GM12891 (cell line): ENCODE results near the gene GALNT7.

Experiments
- DNase-seq: peaks from one replicate; pipeline ENCODE4 v3.0.0; 2011; ENCODE audit warnings: low spot score; ENCODE audit not compliant: insufficient read length
- FAIRE-seq: peaks from 2 replicates; lab custom pipeline; 2011; peaks lifted over from hg19 to GRCh38; lab: Jason Lieb, UNC
- PAX5 ChIP-seq: IDR thresholded peaks from 2 replicates; pipeline ENCODE4 v1.6.1; 2011; ENCODE audit warnings: low read length, moderate library complexity, mild to moderate bottlenecking; ENCODE audit not compliant: insufficient read depth, severe bottlenecking
- POLR2A ChIP-seq: IDR thresholded peaks from 2 replicates; pipeline ENCODE4 v1.6.1; 2011; ENCODE audit warnings: low read depth, low read length, control low read depth
- POLR2AphosphoS5 ChIP-seq: IDR thresholded peaks from 2 replicates; pipeline ENCODE4 v1.6.1; 2011; ENCODE audit warnings: low read depth, low read length, control low read depth
- POU2F2 ChIP-seq: IDR thresholded peaks from 2 replicates; pipeline ENCODE4 v1.6.1; 2011; ENCODE audit warnings: low read depth, mild to moderate bottlenecking, control low read depth, low read length, moderate library complexity
- SPI1 ChIP-seq: IDR thresholded peaks from 2 replicates; pipeline ENCODE4 v1.6.1; 2011; ENCODE audit warnings: low read depth, low read length, control low read depth
- TAF1 ChIP-seq: IDR thresholded peaks from 2 replicates; pipeline ENCODE4 v1.6.1; 2011; ENCODE audit warnings: low read depth, low read length, control low read depth

Gene GALNT7

GRCh38 chr4:173189117-173189693 is 20.6 kb downstream of the GALNT7 start:
- FAIRE-seq = no peak

GRCh38 chr4:173191623-173192041 is 23.0 kb downstream of the GALNT7 start:
- DNase-seq = no peak
- TF ChIP-seq POLR2A (no peak), SPI1 (no peak), PAX5 (no peak), TAF1 (no peak)
- FAIRE-seq = no peak

More at GRCh38 chr4:173189117-173189693, 20.6 kb downstream of the GALNT7 start:
- no peak for DNase-seq
- TF ChIP-seq POLR2A (no peak), POLR2AphosphoS5 (no peak), POU2F2 (no peak), TAF1 (no peak), PAX5 (no peak), SPI1 (no peak)

GRCh38 chr4:173192375-173193162 is 24.0 kb downstream of the GALNT7 start:
- no peak for DNase-seq
- peak; percentile 57 for FAIRE-seq
- TF ChIP-seq POU2F2 = no peak
- no peak for TF ChIP-seq POLR2AphosphoS5
- no peak for TF ChIP-seq TAF1
- TF ChIP-seq POLR2A = no peak
- no peak for TF ChIP-seq PAX5

GRCh38 chr4:173194157-173194556 is 25.5 kb downstream of the GALNT7 start:
- DNase-seq (no peak), FAIRE-seq (no peak)
- no peak for TF ChIP-seq POU2F2
- TF ChIP-seq SPI1 = no peak
- TF ChIP-seq POLR2A = no peak
- TF ChIP-seq POLR2AphosphoS5 = no peak
- no peak for TF ChIP-seq PAX5
- TF ChIP-seq TAF1 = no peak

- FAIRE-seq = peak; percentile 43
- TF ChIP-seq TAF1 (no peak), POLR2A (no peak), PAX5 (no peak), POU2F2 (no peak), POLR2AphosphoS5 (no peak), SPI1 (no peak)
- no peak for DNase-seq
Measured at GRCh38 chr4:173195109-173195508, 26.5 kb downstream of the GALNT7 start.

GRCh38 chr4:173199553-173199952 is 30.9 kb downstream of the GALNT7 start:
- TF ChIP-seq SPI1 (no peak), POLR2A (no peak), POU2F2 (no peak), PAX5 (no peak), POLR2AphosphoS5 (no peak), TAF1 (no peak)
- FAIRE-seq (no peak), DNase-seq (no peak)

GRCh38 chr4:173200103-173200884 is 31.7 kb downstream of the GALNT7 start:
- FAIRE-seq = no peak
- no peak for TF ChIP-seq POU2F2
- TF ChIP-seq POLR2AphosphoS5 = no peak
- TF ChIP-seq TAF1 = no peak
- TF ChIP-seq PAX5 = no peak
- TF ChIP-seq POLR2A = no peak
- no peak for TF ChIP-seq SPI1
- DNase-seq = no peak

- DNase-seq = no peak
- FAIRE-seq = no peak
- TF ChIP-seq SPI1 = no peak
- no peak for TF ChIP-seq PAX5
- TF ChIP-seq TAF1 = no peak
- no peak for TF ChIP-seq POLR2AphosphoS5
- TF ChIP-seq POU2F2 = no peak
- no peak for TF ChIP-seq POLR2A
Measured at GRCh38 chr4:173202395-173202794, 33.8 kb downstream of the GALNT7 start.

- no peak for FAIRE-seq
- no peak for TF ChIP-seq POU2F2
- no peak for TF ChIP-seq POLR2AphosphoS5
- no peak for TF ChIP-seq SPI1
- no peak for TF ChIP-seq PAX5
- DNase-seq = no peak
Measured at GRCh38 chr4:173205656-173206055, 37.0 kb downstream of the GALNT7 start.
